Loucy (cell line): ENCODE measurements around the gene PHF12.

ENCODE experiments used
- H2AFZ ChIP-seq: fragments of 200-600 bp; sonication (generic); 2 replicates; pipeline ENCODE4 v1.6.0; 2016; ENCODE audit warnings: antibody characterized with exemption, mild to moderate bottlenecking, low read length, moderate library complexity
- H3F3A ChIP-seq: fragments of 200-600 bp; 2 replicates; pipeline ENCODE4 v1.6.0; 2016; ENCODE audit warnings: antibody characterized with exemption, low read depth, mild to moderate bottlenecking
- H3K27me3 ChIP-seq: fragments of 200-600 bp; sonication (generic); 2 replicates; pipeline ENCODE4 v1.6.1; 2014; ENCODE audit warnings: low read length, mild to moderate bottlenecking; ENCODE audit not compliant: insufficient read depth, poor library complexity, severe bottlenecking
- H3K36me3 ChIP-seq: fragments of 200-600 bp; sonication (generic); 2 replicates; pipeline ENCODE4 v1.6.1; 2016; ENCODE audit warnings: low read length; ENCODE audit not compliant: insufficient read depth
- H3K4me1 ChIP-seq: fragments of 200-600 bp; sonication (generic); 2 replicates; pipeline ENCODE4 v1.5.1; 2014; ENCODE audit warnings: low read length, mild to moderate bottlenecking; ENCODE audit not compliant: insufficient read depth, poor library complexity, severe bottlenecking
- H3K4me2 ChIP-seq: fragments of 200-600 bp; sonication (generic); 2 replicates; pipeline ENCODE4 v1.6.0; 2014; ENCODE audit warnings: antibody characterized with exemption, low read length, low read depth, mild to moderate bottlenecking; ENCODE audit not compliant: poor library complexity, severe bottlenecking
- H3K4me3 ChIP-seq: fragments of 200-600 bp; sonication (generic); 2 replicates; pipeline ENCODE4 v1.5.1; 2014; ENCODE audit warnings: low read length, mild to moderate bottlenecking, mixed read lengths; ENCODE audit not compliant: poor library complexity, severe bottlenecking
- H3K79me2 ChIP-seq: fragments of 200-600 bp; sonication (generic); 2 replicates; pipeline ENCODE4 v1.6.1; 2014; ENCODE audit warnings: low read length; ENCODE audit not compliant: insufficient read depth
- H3K9ac ChIP-seq: fragments of 200-600 bp; sonication (generic); 2 replicates; pipeline ENCODE4 v1.6.0; 2014; ENCODE audit warnings: mild to moderate bottlenecking, low read depth, low read length, moderate library complexity; ENCODE audit not compliant: poor library complexity, severe bottlenecking
- H3K9me2 ChIP-seq: fragments of 200-600 bp; sonication (generic); replicated peaks from 2 replicates; pipeline ENCODE4 v1.6.1; 2016; ENCODE audit warnings: low read depth, low read length, mixed read lengths
- H3K9me3 ChIP-seq: fragments of 200-600 bp; sonication (generic); 2 replicates; pipeline ENCODE4 v1.6.1; 2014; ENCODE audit warnings: mild to moderate bottlenecking, antibody characterized with exemption, low read length, low read depth; ENCODE audit not compliant: insufficient read depth
- H4K20me1 ChIP-seq: fragments of 200-600 bp; sonication (generic); 2 replicates; pipeline ENCODE4 v1.6.0; 2014; ENCODE audit warnings: antibody characterized with exemption, low read length, mild to moderate bottlenecking; ENCODE audit not compliant: insufficient read depth, poor library complexity, severe bottlenecking
- CTCF ChIP-seq: fragments of 200-600 bp; sonication (generic); conservative IDR thresholded peaks from 2 replicates; pipeline ENCODE4 v1.5.1; 2014; ENCODE audit warnings: mild to moderate bottlenecking, antibody characterized with exemption, low read length
- EZH2phosphoT487 ChIP-seq: fragments of 200-600 bp; IDR thresholded peaks from 2 replicates; pipeline ENCODE4 v1.6.1; 2018; ENCODE audit warnings: antibody characterized with exemption, mild to moderate bottlenecking, moderate library complexity, borderline replicate concordance

PHF12 gene

GRCh38 chr17:28881533-28882056 lies 69.7 kb downstream of the PHF12 start:
- Histone ChIP-seq H3K27me3 (no peaks in the 10 kb centered on the region), H3K4me1 (no peaks in the 10 kb centered on the region), H3K9me3 (no peaks in the 10 kb centered on the region), H3K4me2 (no peak overlapping the region), H4K20me1 (no peaks in the 10 kb centered on the region), H3F3A (no peaks in the 10 kb centered on the region), H2AFZ (no peak overlapping the region), H3K36me3 (peaks cover 26% of the 10 kb centered on the region; the same call in 1 of the 2 replicates), H3K79me2 (no peaks in the 10 kb centered on the region), H3K4me3 (no peak overlapping the region), H3K9me2 (no peaks in the 10 kb centered on the region), H3K9ac (no peak overlapping the region)
- TF ChIP-seq CTCF (no peak), EZH2phosphoT487 (no peak)

- no peaks in the 10 kb centered on the region for H3K9me2 ChIP-seq
- H3K4me1 ChIP-seq, result no peaks in the 10 kb centered on the region
- TF ChIP-seq EZH2phosphoT487, result no peak
- TF ChIP-seq CTCF, result no peak
- H3K9ac ChIP-seq, result no peak overlapping the region
- no peaks in the 10 kb centered on the region for H3K27me3 ChIP-seq
- no peaks in the 10 kb centered on the region for H3K9me3 ChIP-seq
- no peak overlapping the region for H3K4me3 ChIP-seq
- no peaks in the 10 kb centered on the region for H3F3A ChIP-seq
- H3K36me3 ChIP-seq, result peaks cover 26% of the 10 kb centered on the region; the same call in 1 of the 2 replicates
- no peak overlapping the region for H2AFZ ChIP-seq
- H3K4me2 ChIP-seq, result no peak overlapping the region
- H3K79me2 ChIP-seq, result no peaks in the 10 kb centered on the region
- H4K20me1 ChIP-seq, result no peaks in the 10 kb centered on the region
Measured at GRCh38 chr17:28880572-28880945, 70.8 kb downstream of the PHF12 start.

GRCh38 chr17:28879886-28880571 lies 71.3 kb downstream of the PHF12 start:
- Histone ChIP-seq H3F3A (no peaks in the 10 kb centered on the region), H3K36me3 (peaks cover 26% of the 10 kb centered on the region; the same call in 1 of the 2 replicates), H3K4me2 (no peak overlapping the region), H3K9ac (no peak overlapping the region), H3K4me3 (no peak overlapping the region), H3K9me2 (no peaks in the 10 kb centered on the region), H3K9me3 (no peaks in the 10 kb centered on the region), H3K79me2 (no peaks in the 10 kb centered on the region), H3K27me3 (no peaks in the 10 kb centered on the region), H3K4me1 (no peaks in the 10 kb centered on the region), H4K20me1 (no peaks in the 10 kb centered on the region), H2AFZ (no peak overlapping the region)
- no peak for TF ChIP-seq CTCF
- no peak for TF ChIP-seq EZH2phosphoT487
